NCI-H2227 (cell line): Measurements from ENCODE around the gene AGTRAP.

Experiments
- DNase-seq: peaks from one replicate; lab custom pipeline; 2025; ENCODE audit not compliant: unreplicated experiment; lab: John Stamatoyannopoulos, UW

The AGTRAP gene

GRCh38 chr1:11757047-11757446 lies 21.1 kb downstream of the AGTRAP start:
- DNase-seq: no peak

GRCh38 chr1:11759791-11760190 lies 23.9 kb downstream of the AGTRAP start:
- DNase-seq: no peak

DNA sequence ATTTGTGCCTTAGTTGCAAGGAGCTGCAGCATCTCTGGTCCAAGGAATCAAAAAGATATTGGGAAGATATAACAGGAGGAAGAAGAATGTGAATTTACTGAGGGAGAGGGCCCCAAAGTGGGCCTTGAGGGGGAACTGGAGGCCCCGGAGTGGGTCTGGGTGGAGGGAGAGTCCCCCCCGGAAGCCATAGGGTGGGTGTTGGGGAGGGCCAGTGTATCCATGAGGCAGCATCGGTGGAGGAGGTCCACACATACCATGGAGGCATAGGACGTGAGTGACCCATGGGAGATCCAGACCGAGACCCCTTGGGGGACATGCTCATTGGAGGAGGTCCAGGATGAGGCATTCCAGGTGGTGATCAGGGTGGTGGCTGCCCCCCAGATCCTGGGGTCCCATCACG lies 25.3 kb downstream of the AGTRAP start:
- no peak for DNase-seq

DNA sequence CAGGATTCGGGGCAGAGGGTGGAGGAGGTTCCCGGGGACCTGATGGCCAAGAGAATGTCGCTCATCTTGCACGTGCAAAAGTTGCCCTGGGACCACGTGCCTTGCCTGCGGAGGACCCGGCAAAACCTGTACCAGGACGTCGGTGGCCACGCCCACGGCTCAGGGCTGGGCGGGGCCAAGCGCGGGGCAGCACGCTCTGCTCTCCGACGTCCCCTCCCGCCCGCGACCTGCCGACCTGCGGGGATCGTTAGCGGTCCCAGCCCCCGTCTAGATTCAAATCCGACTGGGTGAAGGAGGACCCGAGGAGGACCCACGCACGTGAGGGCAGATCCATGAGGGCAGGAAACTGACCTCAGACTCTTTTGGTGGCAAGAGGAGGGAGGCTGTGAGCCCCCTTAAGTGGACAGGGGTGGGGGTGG lies 26.1 kb downstream of the AGTRAP start, which contains the start of gene C1orf167:
TSS of gene C1orf167 (plus strand) at position 206 of the 419 bp plus-strand sequence. CDS start 2,208 bp downstream, outside the sequence.
- no peak for DNase-seq

DNA sequence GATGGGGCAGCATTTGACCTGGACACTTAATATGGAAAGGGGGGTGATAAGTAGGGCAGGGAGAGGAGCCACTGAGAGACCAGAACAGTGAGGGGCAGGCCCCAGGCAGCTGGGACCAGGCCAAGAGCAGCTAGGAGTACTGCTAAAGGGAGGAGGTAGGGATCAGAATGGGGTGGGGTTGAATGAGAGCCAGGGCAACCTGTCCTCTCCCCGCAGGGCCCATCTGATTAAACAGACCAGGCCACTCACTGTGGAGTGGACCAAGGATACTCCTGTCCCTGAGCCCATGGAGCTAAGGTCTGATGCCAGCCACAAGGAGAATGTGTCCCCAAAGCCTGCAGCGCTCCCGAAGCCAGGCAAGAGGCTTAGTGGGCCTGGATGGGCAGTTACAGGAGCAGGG lies 28.2 kb downstream of the AGTRAP start:
- no peak for DNase-seq

DNA sequence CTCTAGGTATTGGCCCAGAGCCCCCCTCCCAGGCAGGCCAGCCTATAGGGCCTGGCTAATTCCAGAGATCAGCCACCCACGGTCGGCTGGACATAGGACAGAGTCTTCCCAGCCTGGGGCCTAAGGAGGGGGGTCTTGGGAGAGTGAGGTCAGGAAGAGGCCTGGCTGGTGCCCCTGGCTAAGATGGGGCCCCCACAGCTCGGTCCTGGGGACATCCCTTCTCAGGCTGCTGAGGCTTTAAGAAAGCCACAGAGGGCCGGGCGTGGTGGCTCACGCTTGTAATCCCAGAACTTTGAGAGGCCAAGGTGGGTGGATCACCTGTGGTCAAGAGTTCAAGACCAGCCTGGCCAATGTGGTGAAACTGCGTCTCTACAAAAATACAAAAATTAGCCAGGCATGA lies 28.6 kb downstream of the AGTRAP start:
- no peak for DNase-seq

DNA sequence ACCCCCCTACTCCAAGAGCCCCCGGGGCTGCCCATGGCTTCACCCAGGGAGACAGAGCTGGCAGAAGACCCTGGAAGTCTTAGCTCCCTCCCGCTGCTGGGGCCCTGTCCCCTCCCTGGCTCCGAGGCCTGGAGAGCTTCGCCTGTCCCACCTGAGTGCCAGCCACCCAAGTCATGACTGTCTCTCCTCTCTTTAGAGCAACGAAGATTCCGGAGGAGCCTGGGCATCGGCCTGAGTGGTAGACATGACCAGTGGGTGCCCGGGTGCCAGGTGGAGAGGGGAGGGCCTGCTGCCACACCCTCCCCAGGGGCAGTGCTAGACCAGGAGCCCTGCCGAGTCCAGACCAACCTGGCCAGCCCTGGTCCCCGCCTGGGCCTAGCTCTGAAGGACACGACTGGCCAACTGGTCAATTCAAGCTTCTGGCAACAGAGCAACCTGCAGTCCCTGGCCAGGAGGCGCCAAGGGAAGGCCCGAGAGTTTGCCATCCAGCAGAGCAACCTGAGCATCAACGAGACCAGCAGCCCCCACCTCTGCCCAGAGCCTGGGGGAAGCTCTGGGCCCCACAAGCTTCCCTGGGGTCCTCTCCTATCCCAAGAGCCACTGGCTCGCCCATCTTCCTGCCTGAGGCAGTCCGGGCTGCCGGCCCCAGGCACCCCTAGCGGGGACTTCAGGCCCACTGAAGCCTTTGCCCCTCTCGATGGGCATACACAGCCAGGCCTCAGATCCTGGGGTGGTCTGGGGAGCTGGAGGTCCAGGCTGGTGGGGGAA lies 29.9 kb downstream of the AGTRAP start:
- no peak for DNase-seq

- DNase-seq: no peak
Observed at GRCh38 chr1:11766429-11766776, 30.5 kb downstream of the AGTRAP start.

DNA sequence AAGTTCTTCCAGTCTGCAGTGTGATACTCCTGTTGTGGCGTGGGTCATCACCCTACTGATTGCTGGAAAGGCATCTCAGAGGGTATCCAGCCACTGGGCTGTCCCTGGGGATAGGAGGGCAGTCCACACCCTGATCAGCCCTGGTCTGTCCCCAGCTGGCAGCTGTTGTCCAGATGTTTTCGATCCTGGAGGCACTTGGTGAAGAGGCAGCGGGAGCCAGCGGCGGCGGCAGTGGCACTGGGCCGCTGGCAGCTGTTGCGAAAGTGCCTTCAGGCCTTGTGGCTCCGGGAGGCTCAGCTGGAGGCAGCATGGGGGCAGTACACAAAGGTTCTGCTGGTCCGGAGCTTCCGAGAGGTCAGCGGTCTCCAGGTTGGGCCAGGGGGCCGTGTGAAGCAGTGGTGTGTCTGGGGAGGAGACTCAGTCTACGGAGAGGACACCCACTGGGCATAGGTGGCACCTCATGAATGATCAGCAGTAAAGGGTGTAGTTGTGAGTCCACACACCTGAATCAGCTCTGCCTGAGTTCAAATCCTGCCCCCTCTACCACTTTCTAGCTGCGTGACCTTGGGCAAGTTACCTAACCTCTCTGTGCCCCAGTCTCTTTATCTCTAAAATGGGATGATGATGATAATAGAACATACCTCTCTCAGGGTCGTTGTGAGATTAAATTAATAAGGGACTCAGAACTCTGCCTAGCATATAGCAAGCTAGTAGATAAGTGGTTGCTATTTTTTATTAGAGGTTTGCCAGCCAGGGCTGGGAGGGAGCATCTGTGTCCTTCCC lies 32.2 kb downstream of the AGTRAP start:
- DNase-seq: no peak

- no peak for DNase-seq
Observed at GRCh38 chr1:11768821-11769220, 32.9 kb downstream of the AGTRAP start.

- DNase-seq: no peak
Observed at GRCh38 chr1:11769274-11769673, 33.3 kb downstream of the AGTRAP start.

DNA sequence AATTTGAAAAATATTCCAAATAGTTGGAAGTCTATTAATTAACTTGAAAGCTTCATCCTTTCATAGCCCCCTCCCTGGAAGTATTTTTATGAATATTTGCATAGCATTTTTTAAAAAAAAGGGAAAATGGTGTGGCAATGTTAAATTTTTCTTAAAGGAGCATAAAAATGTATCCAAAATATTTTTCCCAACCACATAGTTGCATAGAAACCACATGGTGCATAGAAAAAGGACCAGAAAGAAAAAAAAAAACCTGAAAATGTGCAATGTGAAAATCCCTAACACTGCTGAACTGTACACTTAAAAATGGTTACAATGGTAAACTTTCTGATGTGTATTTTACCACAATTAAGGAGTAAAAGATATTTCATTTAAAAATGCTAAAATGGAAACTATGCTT lies 34.1 kb downstream of the AGTRAP start:
- DNase-seq: no peak

GRCh38 chr1:11771481-11772043 lies 35.6 kb downstream of the AGTRAP start:
- no peak for DNase-seq

- no peak for DNase-seq
Observed at GRCh38 chr1:11772458-11772857, 36.5 kb downstream of the AGTRAP start.

DNA sequence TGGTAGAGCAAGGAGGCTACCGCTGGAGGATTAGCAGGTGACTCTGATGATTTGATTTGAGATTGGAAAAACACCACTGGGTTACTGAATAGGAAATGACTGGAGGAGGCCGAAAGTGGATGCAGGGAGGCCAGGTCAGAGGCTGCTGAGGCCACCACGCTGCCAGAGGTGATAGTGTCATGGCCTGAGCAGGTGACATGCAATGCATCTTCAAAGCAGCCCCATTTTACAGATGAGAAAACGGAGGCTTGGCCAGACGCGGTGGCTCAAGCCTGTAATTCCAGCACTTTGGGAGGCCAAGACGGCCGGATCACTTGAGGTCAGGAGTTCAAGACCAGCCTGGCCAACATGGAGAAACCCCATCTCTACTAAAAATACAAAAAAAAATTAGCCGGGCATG lies 38.8 kb downstream of the AGTRAP start:
- no peak for DNase-seq

DNA sequence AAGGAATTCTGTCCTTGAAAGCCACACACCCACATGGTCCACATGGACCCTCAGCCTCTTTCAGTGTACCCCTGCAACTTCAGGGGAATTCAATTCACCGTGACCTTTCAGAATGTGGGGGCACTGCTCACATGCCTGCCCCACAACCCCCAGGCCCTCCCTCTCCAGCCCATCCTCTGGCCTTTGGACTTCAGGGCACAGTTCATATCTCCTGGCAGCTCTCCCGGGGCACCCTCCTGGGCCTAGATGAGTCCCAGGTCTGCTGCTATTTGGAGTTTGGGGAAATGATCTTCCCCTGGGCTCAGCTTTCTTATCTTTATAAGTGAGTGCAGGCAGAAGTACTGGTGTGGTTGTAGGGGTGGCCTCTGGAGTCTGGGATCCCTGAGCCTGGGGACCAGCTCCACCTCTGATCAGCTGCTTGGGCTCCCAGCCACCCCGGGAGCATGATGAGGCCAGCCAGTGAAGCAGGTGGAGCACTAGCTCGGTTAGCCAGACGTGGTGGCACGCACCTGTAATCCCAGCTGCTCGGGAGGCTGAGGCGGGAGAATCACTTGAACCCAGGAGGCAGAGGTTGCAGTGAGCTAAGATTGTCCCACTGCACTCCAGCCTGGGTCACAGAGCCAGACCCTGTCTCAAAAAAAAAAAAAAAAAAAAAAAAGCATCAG lies 41.9 kb downstream of the AGTRAP start:
- DNase-seq: no peak

- no peak for DNase-seq
Observed at GRCh38 chr1:11778336-11778735, 42.4 kb downstream of the AGTRAP start.

DNA sequence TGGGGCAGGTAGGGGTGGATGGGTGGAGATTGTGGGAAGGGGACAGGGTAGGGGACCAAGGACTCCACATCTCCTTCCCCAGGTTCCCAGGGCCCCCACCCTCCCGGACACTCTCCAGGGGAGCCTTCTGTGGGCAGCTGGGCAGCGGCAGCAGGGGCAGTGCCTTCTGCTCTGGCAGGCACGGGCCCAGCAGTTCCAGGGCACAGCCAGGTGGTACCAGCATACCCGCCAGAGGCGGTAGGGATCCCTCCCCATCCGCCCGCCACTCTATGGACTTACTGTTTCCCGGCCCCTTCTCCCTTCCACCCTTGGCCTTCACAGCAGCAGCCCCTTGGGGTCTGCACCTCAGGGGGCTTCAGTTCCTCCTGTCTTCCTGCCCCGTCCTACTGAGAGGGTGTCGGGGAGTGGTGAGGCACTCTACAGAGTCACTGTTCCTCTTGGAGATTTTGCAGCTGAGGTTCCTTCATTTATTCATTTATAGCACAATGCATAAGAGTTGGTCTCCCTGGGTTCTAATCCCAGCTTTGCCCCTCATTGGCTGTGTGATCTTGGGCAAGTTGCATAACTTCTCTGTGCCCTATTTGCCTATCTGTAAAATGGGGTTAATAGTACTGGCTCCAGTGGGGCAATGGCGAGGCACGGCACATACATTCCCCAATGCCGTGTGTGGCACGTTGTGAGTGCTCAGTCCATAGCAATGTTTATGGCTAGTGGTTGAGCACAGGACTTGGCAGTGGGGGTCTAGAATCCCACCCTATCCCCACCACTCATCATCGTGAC lies 43.1 kb downstream of the AGTRAP start:
- DNase-seq: no peak

- no peak for DNase-seq
Observed at GRCh38 chr1:11779715-11780379, 43.9 kb downstream of the AGTRAP start.
